HEK293T (cell line): ENCODE results near the gene DNAJC1.

Source experiments
- L3MBTL2 ChIP-seq: fragments of 450-650 bp; conservative IDR thresholded peaks from 2 replicates; pipeline ENCODE4 v1.6.1; 2016; ENCODE audit warnings: mild to moderate bottlenecking
- SUZ12 ChIP-seq: fragments of 450-650 bp; IDR thresholded peaks from 2 replicates; pipeline ENCODE4 v1.6.1; 2016; ENCODE audit warnings: mild to moderate bottlenecking
- TARDBP ChIP-seq: fragments of 450-650 bp; IDR thresholded peaks from 2 replicates; pipeline ENCODE4 v1.6.1; 2016

DNA sequence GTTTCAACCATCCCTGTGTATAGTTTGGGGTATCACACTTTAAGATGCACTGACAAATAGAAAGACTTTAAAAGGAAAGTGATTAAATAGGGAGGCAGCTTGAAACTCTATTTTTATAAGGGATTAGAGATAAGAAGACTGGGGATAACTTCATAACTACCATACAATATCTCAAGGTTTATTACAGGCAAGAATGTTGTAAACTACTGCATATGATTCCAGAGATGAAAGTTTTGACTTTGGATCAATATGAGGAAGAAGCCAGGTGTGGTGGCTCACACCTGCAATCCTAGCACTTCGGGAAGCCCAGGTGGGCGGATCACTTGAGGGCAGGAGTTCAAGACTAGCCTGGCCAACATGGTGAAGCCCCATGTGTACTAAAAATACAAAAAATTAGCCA lies 96.1 kb downstream of the DNAJC1 start:
- no peak for TF ChIP-seq L3MBTL2
- TF ChIP-seq TARDBP, result no peak
- TF ChIP-seq SUZ12, result no peak
